ENCODE results near the gene SPATA1. TPM values are rescaled to one million over a fixed set of nuclear protein-coding genes. Genes with fewer than 3 reads are reported as not detected.

The SPATA1 gene
- total RNA-seq, 1 donor from 2014 or later = not detected

- H3K4me3 ChIP-seq (ENCODE audit: low read depth, low read length) = no peak overlapping the region
- no peak for TF ChIP-seq CTCF (IDR thresholded peaks at IDR 0.05; ENCODE audit: insufficient read depth, low read length, poor library complexity, severe bottlenecking)
- no peaks in the 10 kb centered on the region for H3K27me3 ChIP-seq (ENCODE audit: control insufficient read depth, insufficient read depth, low read length)
- H3K36me3 ChIP-seq (ENCODE audit: control insufficient read depth, insufficient read depth, low read length) = no peaks in the 10 kb centered on the region
- DNase-seq (ENCODE audit: low read depth) = no peak
These were observed 100.8 kb downstream of the SPATA1 start for GRCh38 chr1:84606977-84607376.

- TF ChIP-seq CTCF (IDR thresholded peaks at IDR 0.05; ENCODE audit: insufficient read depth, low read length, poor library complexity, severe bottlenecking) = no peak
- H3K27me3 ChIP-seq (ENCODE audit: control insufficient read depth, insufficient read depth, low read length) = no peaks in the 10 kb centered on the region
- DNase-seq (ENCODE audit: low read depth) = no peak
- no peak overlapping the region for H3K4me3 ChIP-seq (ENCODE audit: low read depth, low read length)
- no peaks in the 10 kb centered on the region for H3K36me3 ChIP-seq (ENCODE audit: control insufficient read depth, insufficient read depth, low read length)
These were observed 104.9 kb downstream of the SPATA1 start for GRCh38 chr1:84611091-84611490.

- DNase-seq (ENCODE audit: low read depth) = no peak
- Histone ChIP-seq H3K27me3 (ENCODE audit: control insufficient read depth, insufficient read depth, low read length) (no peaks in the 10 kb centered on the region), H3K36me3 (ENCODE audit: control insufficient read depth, insufficient read depth, low read length) (no peaks in the 10 kb centered on the region), H3K4me3 (ENCODE audit: low read depth, low read length) (no peak overlapping the region)
- no peak for TF ChIP-seq CTCF (IDR thresholded peaks at IDR 0.05; ENCODE audit: insufficient read depth, low read length, poor library complexity, severe bottlenecking)
These were observed 105.6 kb downstream of the SPATA1 start for GRCh38 chr1:84611796-84612195.

- no peak for TF ChIP-seq CTCF (IDR thresholded peaks at IDR 0.05; ENCODE audit: insufficient read depth, low read length, poor library complexity, severe bottlenecking)
- no peak for DNase-seq (ENCODE audit: low read depth)
These were observed 106.8 kb downstream of the SPATA1 start for GRCh38 chr1:84613026-84613425.

GRCh38 chr1:84613887-84614286, 107.7 kb downstream of the SPATA1 start:
- no peak overlapping the region for H3K4me3 ChIP-seq (ENCODE audit: low read depth, low read length)
- no peak for DNase-seq (ENCODE audit: low read depth)
- no peaks in the 10 kb centered on the region for H3K36me3 ChIP-seq (ENCODE audit: control insufficient read depth, insufficient read depth, low read length)
- H3K27me3 ChIP-seq (ENCODE audit: control insufficient read depth, insufficient read depth, low read length) = no peaks in the 10 kb centered on the region
- TF ChIP-seq CTCF (IDR thresholded peaks at IDR 0.05; ENCODE audit: insufficient read depth, low read length, poor library complexity, severe bottlenecking) = no peak

More at GRCh38 chr1:84613026-84613425, 106.8 kb downstream of the SPATA1 start:
- no peaks in the 10 kb centered on the region for H3K36me3 ChIP-seq (ENCODE audit: control insufficient read depth, insufficient read depth, low read length)
- H3K4me3 ChIP-seq (ENCODE audit: low read depth, low read length) = no peak overlapping the region
- no peaks in the 10 kb centered on the region for H3K27me3 ChIP-seq (ENCODE audit: control insufficient read depth, insufficient read depth, low read length)

- no peak for DNase-seq (ENCODE audit: low read depth)
- TF ChIP-seq CTCF (IDR thresholded peaks at IDR 0.05; ENCODE audit: insufficient read depth, low read length, poor library complexity, severe bottlenecking) = no peak
- H3K27me3 ChIP-seq (ENCODE audit: control insufficient read depth, insufficient read depth, low read length) = no peaks in the 10 kb centered on the region
- no peaks in the 10 kb centered on the region for H3K36me3 ChIP-seq (ENCODE audit: control insufficient read depth, insufficient read depth, low read length)
- H3K4me3 ChIP-seq (ENCODE audit: low read depth, low read length) = no peak overlapping the region
These were observed 109.6 kb downstream of the SPATA1 start for GRCh38 chr1:84615790-84616189.

Measured in kidney epithelial cell (primary cell).